Stomach smooth muscle (tissue), 2 donors: ENCODE results near the gene EML3.
A peak's percentile ranks its signal among the peaks of the same experiment; 100 is the strongest.
"Not testable (repeated sequence)": the region's sequence is repeated elsewhere in the genome, so short reads cannot be mapped to it uniquely, and the experiment has no call there.

ENCODE experiments used
- H3K27ac ChIP-seq: one replicate; pipeline ENCODE4 v1.7.0; 2013; ENCODE audit warnings: mild to moderate bottlenecking, low read length, inconsistent platforms
- H3K27me3 ChIP-seq, 2 donors: one replicate each; pipeline ENCODE4 v1.7.0; 2013; ENCODE audit warnings: low read length in 2 of 2; ENCODE audit not compliant: insufficient read depth in 2 of 2, control insufficient read depth in 1 of 2
- H3K36me3 ChIP-seq, 2 donors: one replicate each; pipeline ENCODE4 v1.7.0; 2013; ENCODE audit warnings: low read length in 2 of 2; ENCODE audit not compliant: control insufficient read depth in 2 of 2, insufficient read depth in 2 of 2
- H3K4me1 ChIP-seq: one replicate; pipeline ENCODE4 v1.7.0; 2013; ENCODE audit warnings: low read length; ENCODE audit not compliant: control insufficient read depth, insufficient read depth
- H3K4me3 ChIP-seq, 2 donors: one replicate each; pipeline ENCODE4 v1.7.0; 2013; ENCODE audit warnings: low read length in 2 of 2
- H3K9ac ChIP-seq, 2 donors: one replicate each; pipeline ENCODE4 v1.7.0; 2013; ENCODE audit warnings: low read length in 2 of 2, mild to moderate bottlenecking in 1 of 2
- H3K9me3 ChIP-seq, 2 donors: one replicate each; pipeline ENCODE4 v1.7.0; 2013; ENCODE audit warnings: low read length in 2 of 2; ENCODE audit not compliant: control insufficient read depth in 2 of 2
- donor health status: healthy.
- donor health status: Pancreatic carcinoma.

EML3 gene

GRCh38 chr11:62599069-62599696 is 13.4 kb downstream of the EML3 start:
- Histone ChIP-seq H3K27me3 (no peaks in the 10 kb centered on the region), H3K36me3 (peaks cover 37 to 39% of the 10 kb centered on the region in 2 donors), H3K4me1 (peaks cover 48% of the 10 kb centered on the region), H3K4me3 (peak overlapping the region; percentile 76 to 89), H3K27ac (peak overlapping the region; percentile 89), H3K9me3 (no peaks in the 10 kb centered on the region), H3K9ac (peak overlapping the region; percentile 88 to 90)

GRCh38 chr11:62595124-62595523 is 17.5 kb downstream of the EML3 start:
- Histone ChIP-seq H3K27ac (no peak overlapping the region), H3K9me3 (no peaks in the 10 kb centered on the region), H3K9ac (no peak overlapping the region), H3K4me1 (peaks cover 44% of the 10 kb centered on the region), H3K27me3 (no peaks in the 10 kb centered on the region), H3K4me3 (no peak overlapping the region), H3K36me3 (peaks cover 44 to 48% of the 10 kb centered on the region in 2 donors)

- Histone ChIP-seq H3K36me3 (peaks cover 47 to 48% of the 10 kb centered on the region in 2 donors), H3K4me1 (peaks cover 33% of the 10 kb centered on the region), H3K27me3 (no peaks in the 10 kb centered on the region), H3K9me3 (no peaks in the 10 kb centered on the region), H3K4me3 (no peak overlapping the region), H3K27ac (peak overlapping the region; percentile 96), H3K9ac (no peak overlapping the region)
Observed at GRCh38 chr11:62593434-62594044, 19.0 kb downstream of the EML3 start.

DNA sequence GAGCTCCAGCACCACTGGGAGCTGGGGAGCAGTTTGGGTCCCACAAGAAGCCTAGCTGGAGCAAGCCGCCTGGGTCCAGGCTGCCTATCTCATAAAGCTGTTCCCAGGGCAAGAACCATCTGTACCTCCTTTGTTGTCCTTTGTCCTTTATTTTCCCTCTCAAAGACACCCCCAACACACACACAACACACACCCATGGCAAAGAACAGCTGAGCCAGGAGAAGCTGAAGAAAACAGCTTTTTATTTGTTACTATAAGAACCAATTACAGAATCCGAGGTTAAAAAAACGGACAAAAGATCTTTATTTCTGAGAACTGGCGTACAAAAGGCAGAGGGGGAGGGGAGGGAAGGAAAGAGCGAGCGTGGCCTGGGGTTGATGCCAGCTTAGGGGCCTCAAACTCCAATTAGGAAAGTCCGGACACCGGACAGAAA is 19.6 kb downstream of the EML3 start:
- Histone ChIP-seq H3K36me3 (peaks cover 42 to 46% of the 10 kb centered on the region in 2 donors), H3K9me3 (no peaks in the 10 kb centered on the region), H3K9ac (peak overlapping the region; percentile 67 to 91), H3K27ac (peak overlapping the region; percentile 96), H3K27me3 (no peaks in the 10 kb centered on the region), H3K4me1 (peaks cover 27% of the 10 kb centered on the region), H3K4me3 (no peak overlapping the region)

DNA sequence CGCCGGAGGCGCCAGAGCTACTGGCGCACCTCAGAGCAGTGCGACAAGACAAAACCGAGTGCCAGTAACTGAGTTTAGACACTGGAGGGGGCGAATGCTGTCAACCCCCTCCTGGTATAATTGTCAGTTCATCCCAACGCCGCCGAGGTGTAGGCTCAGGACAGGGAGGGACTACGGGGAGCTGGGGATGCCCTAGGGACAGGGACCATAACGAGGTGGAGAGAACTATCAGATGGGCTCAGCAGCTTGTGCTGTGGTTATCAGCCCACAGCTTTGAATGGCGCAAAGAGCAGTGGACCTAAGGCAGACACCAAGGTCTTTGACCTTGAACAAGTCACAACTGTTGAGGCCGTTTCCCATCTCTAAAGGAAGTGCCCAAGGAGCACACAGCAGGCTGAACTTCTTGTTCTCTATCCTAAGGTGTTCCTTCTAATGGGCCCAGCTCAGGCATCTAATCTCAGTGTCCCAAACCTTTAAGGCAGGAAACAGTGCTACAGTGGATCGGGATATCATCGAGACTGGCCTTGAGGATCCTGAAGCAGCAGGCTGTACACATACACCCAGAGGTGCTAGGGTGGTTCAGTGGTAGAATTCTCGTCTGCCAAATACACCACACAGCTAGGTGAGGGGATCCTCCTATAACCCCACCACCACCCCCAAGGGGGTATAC is 20.3 kb downstream of the EML3 start:
- peak overlapping the region; percentile 62 to 87 for H3K4me3 ChIP-seq
- peak overlapping the region; percentile 67 to 91 for H3K9ac ChIP-seq
- H3K4me1 ChIP-seq = peaks cover 27% of the 10 kb centered on the region
- H3K9me3 ChIP-seq = no peaks in the 10 kb centered on the region
- peaks cover 38 to 47% of the 10 kb centered on the region in 2 donors for H3K36me3 ChIP-seq
- H3K27ac ChIP-seq = peak overlapping the region; percentile 96
- no peaks in the 10 kb centered on the region for H3K27me3 ChIP-seq

GRCh38 chr11:62591448-62592145 is 21.0 kb downstream of the EML3 start, which contains the start of gene TUT1:
TSS of gene TUT1 (minus strand) at chr11:62591523. CDS start at chr11:62591485, 38 bp downstream.
- H3K27me3 ChIP-seq = no peaks in the 10 kb centered on the region
- H3K4me1 ChIP-seq = peaks cover 27% of the 10 kb centered on the region

GRCh38 chr11:62588966-62589637 is 23.5 kb downstream of the EML3 start:
- Histone ChIP-seq H3K27me3 (no peaks in the 10 kb centered on the region), H3K4me1 (peaks cover 27% of the 10 kb centered on the region), H3K4me3 (no peak overlapping the region), H3K27ac (no peak overlapping the region), H3K9me3 (no peaks in the 10 kb centered on the region), H3K36me3 (peaks cover 21 to 24% of the 10 kb centered on the region in 2 donors), H3K9ac (no peak overlapping the region)

More at GRCh38 chr11:62591448-62592145, 21.0 kb downstream of the EML3 start, which contains the start of gene TUT1:
- Histone ChIP-seq H3K27ac (peak within 1 kb of the TSS; percentile 96), H3K4me3 (peak within 1 kb of the TSS; percentile 87 to 98), H3K36me3 (peaks cover 35 to 43% of the 10 kb centered on the region in 2 donors), H3K9ac (peak within 1 kb of the TSS; percentile 97 to 99), H3K9me3 (no peaks in the 10 kb centered on the region)

- H3K27me3 ChIP-seq, H3K9ac ChIP-seq, H3K9me3 ChIP-seq, H3K27ac ChIP-seq, H3K4me3 ChIP-seq, H3K4me1 ChIP-seq: not testable (repeated sequence)
- peaks cover 28 to 34% of the 10 kb centered on the region in 2 donors for H3K36me3 ChIP-seq
Observed at GRCh38 chr11:62585356-62585755, 27.2 kb downstream of the EML3 start.

DNA sequence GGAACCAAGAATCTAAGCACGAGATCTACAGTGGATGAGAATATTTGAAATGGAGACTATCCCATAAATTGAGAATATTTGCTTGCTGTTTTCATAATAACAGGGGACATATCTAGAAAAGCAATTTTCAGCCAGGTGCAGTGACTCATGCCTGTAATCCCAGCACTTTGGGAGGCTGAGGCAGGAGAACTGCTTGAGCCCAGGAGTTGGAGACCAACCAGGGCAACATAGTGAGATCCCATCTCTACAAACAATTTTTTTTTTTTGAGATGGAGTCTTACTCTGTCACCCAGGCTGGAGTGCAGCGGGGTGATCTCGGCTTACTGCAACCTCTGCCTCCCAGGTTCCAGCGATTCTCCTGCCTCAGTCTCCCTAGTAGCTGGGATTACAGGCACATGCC is 30.8 kb downstream of the EML3 start:
- not testable (repeated sequence) for H3K27me3 ChIP-seq, H3K4me3 ChIP-seq, H3K4me1 ChIP-seq, H3K9ac ChIP-seq, H3K9me3 ChIP-seq, H3K27ac ChIP-seq
- peaks cover 23 to 39% of the 10 kb centered on the region in 2 donors for H3K36me3 ChIP-seq
